Retina (tissue), 1 donor: Measurements from ENCODE around the gene ADNP.

ENCODE experiments used
- DNase-seq: peaks from one replicate; pipeline ENCODE4 v3.0.0-alpha.2; 2016

ADNP gene

GRCh38 chr20:50845566-50846215, 85.5 kb downstream of the ADNP start:
- no peak for DNase-seq

GRCh38 chr20:50844430-50845100, 86.7 kb downstream of the ADNP start:
- DNase-seq = no peak

- DNase-seq = no peak
These were observed 87.6 kb downstream of the ADNP start for GRCh38 chr20:50843331-50844276.

GRCh38 chr20:50842821-50843220, 88.4 kb downstream of the ADNP start:
- DNase-seq = no peak
